ENCODE data around the gene VEPH1.

Gene VEPH1

DNA sequence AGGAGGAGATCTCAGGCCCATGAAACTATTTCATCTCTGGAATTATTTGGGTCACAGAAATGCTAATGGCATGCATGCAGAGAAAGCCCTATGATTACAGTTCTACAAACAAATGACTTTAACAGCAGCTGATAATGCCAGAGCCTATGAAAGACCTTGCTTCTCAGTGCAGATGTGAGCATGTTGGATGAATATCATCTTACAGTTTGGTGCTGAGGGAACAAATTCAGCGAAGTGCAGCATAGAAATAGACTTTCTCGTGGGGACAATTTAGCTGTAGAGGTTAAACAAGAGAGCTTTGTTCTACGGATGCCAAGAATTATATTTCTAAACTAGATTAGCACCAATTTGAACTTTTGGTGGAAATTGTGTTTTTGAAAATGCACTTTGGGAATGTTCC is 38.9 kb downstream of the VEPH1 start:
- H3K27me3 ChIP-seq (ENCODE audit: insufficient read depth, poor library complexity, severe bottlenecking), result no peaks in the 10 kb centered on the region
- H3K27ac ChIP-seq (replicated peaks), result no peak overlapping the region
- TF ChIP-seq SPI1 (IDR thresholded peaks at IDR 0.05; ENCODE audit: borderline replicate concordance, low read depth) (no peak), POLR2AphosphoS5 (IDR thresholded peaks at IDR 0.05; ENCODE audit: low read depth) (no peak), GABPA (IDR thresholded peaks at IDR 0.05; ENCODE audit: low read depth) (no peak)
- TF ChIP-seq, protein P1, sequence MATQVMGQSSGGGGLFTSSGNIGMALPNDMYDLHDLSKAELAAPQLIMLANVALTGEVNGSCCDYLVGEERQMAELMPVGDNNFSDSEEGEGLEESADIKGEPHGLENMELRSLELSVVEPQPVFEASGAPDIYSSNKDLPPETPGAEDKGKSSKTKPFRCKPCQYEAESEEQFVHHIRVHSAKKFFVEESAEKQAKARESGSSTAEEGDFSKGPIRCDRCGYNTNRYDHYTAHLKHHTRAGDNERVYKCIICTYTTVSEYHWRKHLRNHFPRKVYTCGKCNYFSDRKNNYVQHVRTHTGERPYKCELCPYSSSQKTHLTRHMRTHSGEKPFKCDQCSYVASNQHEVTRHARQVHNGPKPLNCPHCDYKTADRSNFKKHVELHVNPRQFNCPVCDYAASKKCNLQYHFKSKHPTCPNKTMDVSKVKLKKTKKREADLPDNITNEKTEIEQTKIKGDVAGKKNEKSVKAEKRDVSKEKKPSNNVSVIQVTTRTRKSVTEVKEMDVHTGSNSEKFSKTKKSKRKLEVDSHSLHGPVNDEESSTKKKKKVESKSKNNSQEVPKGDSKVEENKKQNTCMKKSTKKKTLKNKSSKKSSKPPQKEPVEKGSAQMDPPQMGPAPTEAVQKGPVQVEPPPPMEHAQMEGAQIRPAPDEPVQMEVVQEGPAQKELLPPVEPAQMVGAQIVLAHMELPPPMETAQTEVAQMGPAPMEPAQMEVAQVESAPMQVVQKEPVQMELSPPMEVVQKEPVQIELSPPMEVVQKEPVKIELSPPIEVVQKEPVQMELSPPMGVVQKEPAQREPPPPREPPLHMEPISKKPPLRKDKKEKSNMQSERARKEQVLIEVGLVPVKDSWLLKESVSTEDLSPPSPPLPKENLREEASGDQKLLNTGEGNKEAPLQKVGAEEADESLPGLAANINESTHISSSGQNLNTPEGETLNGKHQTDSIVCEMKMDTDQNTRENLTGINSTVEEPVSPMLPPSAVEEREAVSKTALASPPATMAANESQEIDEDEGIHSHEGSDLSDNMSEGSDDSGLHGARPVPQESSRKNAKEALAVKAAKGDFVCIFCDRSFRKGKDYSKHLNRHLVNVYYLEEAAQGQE (IDR thresholded peaks at IDR 0.05; ENCODE audit: insufficient replicate concordance, low read depth), result no peak
- TF ChIP-seq, protein P2, sequence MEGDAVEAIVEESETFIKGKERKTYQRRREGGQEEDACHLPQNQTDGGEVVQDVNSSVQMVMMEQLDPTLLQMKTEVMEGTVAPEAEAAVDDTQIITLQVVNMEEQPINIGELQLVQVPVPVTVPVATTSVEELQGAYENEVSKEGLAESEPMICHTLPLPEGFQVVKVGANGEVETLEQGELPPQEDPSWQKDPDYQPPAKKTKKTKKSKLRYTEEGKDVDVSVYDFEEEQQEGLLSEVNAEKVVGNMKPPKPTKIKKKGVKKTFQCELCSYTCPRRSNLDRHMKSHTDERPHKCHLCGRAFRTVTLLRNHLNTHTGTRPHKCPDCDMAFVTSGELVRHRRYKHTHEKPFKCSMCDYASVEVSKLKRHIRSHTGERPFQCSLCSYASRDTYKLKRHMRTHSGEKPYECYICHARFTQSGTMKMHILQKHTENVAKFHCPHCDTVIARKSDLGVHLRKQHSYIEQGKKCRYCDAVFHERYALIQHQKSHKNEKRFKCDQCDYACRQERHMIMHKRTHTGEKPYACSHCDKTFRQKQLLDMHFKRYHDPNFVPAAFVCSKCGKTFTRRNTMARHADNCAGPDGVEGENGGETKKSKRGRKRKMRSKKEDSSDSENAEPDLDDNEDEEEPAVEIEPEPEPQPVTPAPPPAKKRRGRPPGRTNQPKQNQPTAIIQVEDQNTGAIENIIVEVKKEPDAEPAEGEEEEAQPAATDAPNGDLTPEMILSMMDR (IDR thresholded peaks at IDR 0.05; ENCODE audit: insufficient read depth, low read length), result no peak
- H3K4me3 ChIP-seq (replicated peaks; ENCODE audit: insufficient read depth, low read length), result no peak overlapping the region
- no peak for DNase-seq (ENCODE audit: low read depth in 1 of 2, low spot score in 1 of 2)

DNA sequence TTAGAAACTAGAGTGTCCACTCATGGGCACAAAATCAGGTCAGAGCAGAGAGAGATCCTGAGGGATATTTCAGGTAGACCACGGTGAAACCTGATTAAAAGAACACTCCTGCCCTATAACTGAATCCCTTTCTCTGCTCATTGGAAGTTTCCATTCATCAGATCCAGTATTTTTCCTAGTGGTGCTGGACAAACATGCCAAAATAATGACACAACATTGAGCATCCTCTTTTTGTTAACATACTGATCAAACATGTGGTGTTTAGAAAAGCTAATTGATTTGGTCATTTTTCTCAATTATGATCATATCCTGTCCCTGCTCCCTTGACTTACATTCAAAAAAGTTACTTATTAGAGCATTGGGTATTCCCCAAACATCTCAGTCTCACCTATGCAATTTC is 39.4 kb downstream of the VEPH1 start:
- H3K27me3 ChIP-seq (ENCODE audit: insufficient read depth, poor library complexity, severe bottlenecking), result no peaks in the 10 kb centered on the region
- no peak overlapping the region for H3K27ac ChIP-seq (replicated peaks)
- no peak for DNase-seq (ENCODE audit: low read depth in 1 of 2, low spot score in 1 of 2)
- TF ChIP-seq SPI1 (IDR thresholded peaks at IDR 0.05; ENCODE audit: borderline replicate concordance, low read depth), result no peak
- TF ChIP-seq, protein P2 (IDR thresholded peaks at IDR 0.05; ENCODE audit: insufficient read depth, low read length), result no peak
- TF ChIP-seq POLR2AphosphoS5 (IDR thresholded peaks at IDR 0.05; ENCODE audit: low read depth), result no peak
- no peak for TF ChIP-seq GABPA (IDR thresholded peaks at IDR 0.05; ENCODE audit: low read depth)
- TF ChIP-seq, protein P1 (IDR thresholded peaks at IDR 0.05; ENCODE audit: insufficient replicate concordance, low read depth), result no peak
- no peak overlapping the region for H3K4me3 ChIP-seq (replicated peaks; ENCODE audit: insufficient read depth, low read length)

DNA sequence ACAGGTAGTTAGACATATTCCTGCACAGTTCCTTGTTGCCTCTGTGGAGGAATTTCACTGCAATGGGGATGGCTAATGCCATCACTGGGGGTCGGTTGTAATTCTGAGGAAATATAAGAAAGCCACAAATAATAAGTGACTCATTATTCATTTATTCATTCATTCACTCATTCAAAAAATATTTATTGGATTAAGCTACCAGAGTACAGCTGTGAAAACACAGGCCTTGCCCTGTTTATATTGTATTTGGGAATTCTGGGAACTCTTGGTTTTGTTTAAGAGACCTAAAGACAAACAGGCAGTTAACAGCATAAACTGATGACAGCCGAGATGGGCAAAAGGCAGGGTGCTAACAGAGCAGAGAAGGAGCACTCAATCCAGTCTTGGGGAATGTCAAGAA is 43.0 kb downstream of the VEPH1 start:
- TF ChIP-seq, protein P1 (IDR thresholded peaks at IDR 0.05; ENCODE audit: insufficient replicate concordance, low read depth), result no peak
- TF ChIP-seq GABPA (IDR thresholded peaks at IDR 0.05; ENCODE audit: low read depth) (no peak), SPI1 (IDR thresholded peaks at IDR 0.05; ENCODE audit: borderline replicate concordance, low read depth) (no peak), POLR2AphosphoS5 (IDR thresholded peaks at IDR 0.05; ENCODE audit: low read depth) (no peak)
- TF ChIP-seq, protein P2 (IDR thresholded peaks at IDR 0.05; ENCODE audit: insufficient read depth, low read length), result no peak
- Histone ChIP-seq H3K27me3 (ENCODE audit: insufficient read depth, poor library complexity, severe bottlenecking) (peaks cover 4% of the 10 kb centered on the region), H3K27ac (replicated peaks) (no peak overlapping the region), H3K4me3 (replicated peaks; ENCODE audit: insufficient read depth, low read length) (no peak overlapping the region)
- no peak for DNase-seq (ENCODE audit: low read depth in 1 of 2, low spot score in 1 of 2)
